ENCODE results near the gene AHNAK2. TPM values are rescaled to one million over a fixed set of nuclear protein-coding genes. Genes with fewer than 3 reads are reported as not detected.

The AHNAK2 gene
- total and polyA plus RNA-seq, 2 experiments from 2014 or later: 1.8 to 4.6 TPM

DNA sequence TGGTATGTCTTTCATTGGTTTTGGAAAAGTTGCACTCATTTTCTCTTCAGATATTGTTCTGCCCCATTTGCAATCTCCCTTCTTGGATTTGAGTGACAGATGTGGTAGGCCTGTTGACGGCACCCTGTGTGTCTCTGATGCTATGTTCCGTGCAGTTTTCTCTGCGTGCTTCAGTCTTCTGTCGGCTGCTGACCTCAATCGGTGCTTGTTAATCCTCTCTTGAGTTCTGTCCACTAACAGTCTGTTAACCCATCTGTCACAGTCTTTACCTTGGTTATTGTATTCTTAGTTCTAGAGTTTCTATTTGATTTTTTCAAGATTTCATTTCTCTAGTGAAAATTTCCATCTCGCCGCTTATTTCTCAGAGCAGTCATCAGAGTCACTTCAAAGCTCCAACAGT lies 74.2 kb downstream of the AHNAK2 start:
- H3K4me1 ChIP-seq (ENCODE audit: insufficient read depth): no peaks in the 10 kb centered on the region
- H3K9me2 ChIP-seq (replicated peaks; ENCODE audit: insufficient read depth): no peaks in the 10 kb centered on the region
- H3K27me3 ChIP-seq: peaks cover 4% of the 10 kb centered on the region
- H2AFZ ChIP-seq: no peak overlapping the region
- no peaks in the 10 kb centered on the region for H3K9me3 ChIP-seq (ENCODE audit: low read depth)
- H3K4me3 ChIP-seq: no peak overlapping the region
- H3K79me2 ChIP-seq: no peaks in the 10 kb centered on the region
- TF ChIP-seq EZH2 (IDR thresholded peaks at IDR 0.05; ENCODE audit: borderline replicate concordance): no peak
- DNase-seq (ENCODE audit: low spot score): no peak
- H3K36me3 ChIP-seq (replicated peaks; ENCODE audit: insufficient read depth, low read depth): no peaks in the 10 kb centered on the region
- 93% methylated on average over 7 of the region's 7 CpGs for WGBS (ENCODE audit: low lambda C conversion rate, missing lambda C conversion rate)
- no peak overlapping the region for H3K27ac ChIP-seq
- no peak overlapping the region for H3K4me2 ChIP-seq
- H4K20me1 ChIP-seq (ENCODE audit: insufficient read depth, poor library complexity, severe bottlenecking): no peaks in the 10 kb centered on the region

DNA sequence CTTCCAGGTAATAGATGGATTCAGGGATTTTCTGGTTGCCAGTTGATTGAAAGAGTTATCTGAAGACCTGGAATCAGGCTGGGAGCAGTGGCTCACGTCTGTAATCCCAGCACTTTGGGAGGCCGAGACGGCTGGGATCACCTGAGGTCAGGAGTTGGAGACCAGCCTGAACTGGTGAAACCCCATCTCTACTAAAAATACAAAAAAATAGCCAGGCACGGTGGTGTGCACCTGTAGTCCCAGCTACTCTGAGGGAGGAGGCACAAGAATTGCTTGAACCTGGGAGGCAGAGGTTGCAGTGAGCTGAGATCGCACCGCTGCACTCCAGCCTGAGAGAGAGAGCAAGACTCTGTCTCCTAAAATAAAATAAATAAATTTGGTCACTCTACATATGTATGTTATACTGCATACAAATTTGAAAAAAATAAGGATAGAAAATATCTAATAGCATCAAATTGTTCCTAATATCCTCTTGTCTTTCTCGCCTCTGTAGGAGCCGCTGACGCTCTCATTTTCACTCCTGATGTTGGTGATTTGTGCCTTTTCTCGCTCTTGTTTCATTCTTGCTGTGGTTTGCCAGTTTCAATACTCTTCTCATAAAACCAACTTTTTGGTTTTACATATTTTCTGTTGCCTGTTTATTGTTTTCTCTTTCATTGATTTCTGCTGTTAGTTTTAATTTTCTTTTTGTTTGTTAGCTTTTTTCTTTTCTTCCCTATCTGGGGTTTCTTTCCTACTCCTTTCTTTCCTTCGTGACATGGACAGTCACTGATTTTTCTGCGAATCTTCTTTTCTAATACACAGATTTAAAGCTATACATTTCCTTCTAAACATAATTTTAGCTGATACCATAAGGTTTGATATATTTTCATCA lies 77.3 kb downstream of the AHNAK2 start:
- Histone ChIP-seq H3K4me2 (no peak overlapping the region), H4K20me1 (ENCODE audit: insufficient read depth, poor library complexity, severe bottlenecking) (no peaks in the 10 kb centered on the region), H3K9me2 (replicated peaks; ENCODE audit: insufficient read depth) (no peaks in the 10 kb centered on the region), H3K79me2 (no peaks in the 10 kb centered on the region), H3K4me1 (ENCODE audit: insufficient read depth) (no peaks in the 10 kb centered on the region), H3K9me3 (ENCODE audit: low read depth) (no peaks in the 10 kb centered on the region), H3K4me3 (no peak overlapping the region), H3K27ac (no peak overlapping the region), H2AFZ (no peak overlapping the region), H3K27me3 (peaks cover 4% of the 10 kb centered on the region), H3K36me3 (replicated peaks; ENCODE audit: insufficient read depth, low read depth) (no peaks in the 10 kb centered on the region)
- 83% methylated on average over 12 of the region's 12 CpGs for WGBS (ENCODE audit: low lambda C conversion rate, missing lambda C conversion rate)
- DNase-seq (ENCODE audit: low spot score): no peak
- no peak for TF ChIP-seq EZH2 (IDR thresholded peaks at IDR 0.05; ENCODE audit: borderline replicate concordance)
- TF ChIP-seq, protein P1, sequence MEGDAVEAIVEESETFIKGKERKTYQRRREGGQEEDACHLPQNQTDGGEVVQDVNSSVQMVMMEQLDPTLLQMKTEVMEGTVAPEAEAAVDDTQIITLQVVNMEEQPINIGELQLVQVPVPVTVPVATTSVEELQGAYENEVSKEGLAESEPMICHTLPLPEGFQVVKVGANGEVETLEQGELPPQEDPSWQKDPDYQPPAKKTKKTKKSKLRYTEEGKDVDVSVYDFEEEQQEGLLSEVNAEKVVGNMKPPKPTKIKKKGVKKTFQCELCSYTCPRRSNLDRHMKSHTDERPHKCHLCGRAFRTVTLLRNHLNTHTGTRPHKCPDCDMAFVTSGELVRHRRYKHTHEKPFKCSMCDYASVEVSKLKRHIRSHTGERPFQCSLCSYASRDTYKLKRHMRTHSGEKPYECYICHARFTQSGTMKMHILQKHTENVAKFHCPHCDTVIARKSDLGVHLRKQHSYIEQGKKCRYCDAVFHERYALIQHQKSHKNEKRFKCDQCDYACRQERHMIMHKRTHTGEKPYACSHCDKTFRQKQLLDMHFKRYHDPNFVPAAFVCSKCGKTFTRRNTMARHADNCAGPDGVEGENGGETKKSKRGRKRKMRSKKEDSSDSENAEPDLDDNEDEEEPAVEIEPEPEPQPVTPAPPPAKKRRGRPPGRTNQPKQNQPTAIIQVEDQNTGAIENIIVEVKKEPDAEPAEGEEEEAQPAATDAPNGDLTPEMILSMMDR (IDR thresholded peaks at IDR 0.05; ENCODE audit: poor library complexity): no peak
- TF ChIP-seq EZH2phosphoT487 (IDR thresholded peaks at IDR 0.05; ENCODE audit: low read depth, severe bottlenecking, unreplicated experiment): no peak

DNA sequence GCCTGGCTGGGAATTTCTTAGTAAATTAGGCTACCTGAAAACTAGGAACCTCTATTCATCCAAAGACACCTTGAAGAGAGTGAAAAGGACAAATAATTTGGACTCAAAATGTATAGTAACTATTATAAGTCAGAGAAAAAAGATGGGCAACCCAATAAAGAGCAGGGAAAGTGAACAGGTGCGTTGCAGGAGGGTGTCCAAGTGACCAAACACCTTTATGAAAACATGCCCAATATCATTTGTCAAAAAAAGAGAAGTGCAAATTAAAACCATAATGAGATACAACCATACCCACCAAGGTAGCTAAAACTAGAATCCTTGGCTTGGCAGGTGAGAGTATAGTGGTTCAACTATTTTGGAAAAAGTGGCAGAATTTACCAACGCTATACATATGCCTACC lies 78.4 kb downstream of the AHNAK2 start:
- Histone ChIP-seq H3K79me2 (no peaks in the 10 kb centered on the region), H3K9me2 (replicated peaks; ENCODE audit: insufficient read depth) (no peaks in the 10 kb centered on the region), H3K27me3 (peaks cover 4% of the 10 kb centered on the region), H3K9me3 (ENCODE audit: low read depth) (no peaks in the 10 kb centered on the region), H4K20me1 (ENCODE audit: insufficient read depth, poor library complexity, severe bottlenecking) (no peaks in the 10 kb centered on the region), H3K4me2 (no peak overlapping the region), H2AFZ (no peak overlapping the region), H3K36me3 (replicated peaks; ENCODE audit: insufficient read depth, low read depth) (no peaks in the 10 kb centered on the region), H3K4me1 (ENCODE audit: insufficient read depth) (no peaks in the 10 kb centered on the region), H3K4me3 (no peak overlapping the region), H3K27ac (no peak overlapping the region)
- DNase-seq (ENCODE audit: low spot score): no peak
- 48% methylated on average over 2 of the region's 2 CpGs for WGBS (ENCODE audit: low lambda C conversion rate, missing lambda C conversion rate)
- TF ChIP-seq, protein P1 (IDR thresholded peaks at IDR 0.05; ENCODE audit: poor library complexity): no peak
- TF ChIP-seq EZH2 (IDR thresholded peaks at IDR 0.05; ENCODE audit: borderline replicate concordance) (no peak), EZH2phosphoT487 (IDR thresholded peaks at IDR 0.05; ENCODE audit: low read depth, severe bottlenecking, unreplicated experiment) (no peak)

DNA sequence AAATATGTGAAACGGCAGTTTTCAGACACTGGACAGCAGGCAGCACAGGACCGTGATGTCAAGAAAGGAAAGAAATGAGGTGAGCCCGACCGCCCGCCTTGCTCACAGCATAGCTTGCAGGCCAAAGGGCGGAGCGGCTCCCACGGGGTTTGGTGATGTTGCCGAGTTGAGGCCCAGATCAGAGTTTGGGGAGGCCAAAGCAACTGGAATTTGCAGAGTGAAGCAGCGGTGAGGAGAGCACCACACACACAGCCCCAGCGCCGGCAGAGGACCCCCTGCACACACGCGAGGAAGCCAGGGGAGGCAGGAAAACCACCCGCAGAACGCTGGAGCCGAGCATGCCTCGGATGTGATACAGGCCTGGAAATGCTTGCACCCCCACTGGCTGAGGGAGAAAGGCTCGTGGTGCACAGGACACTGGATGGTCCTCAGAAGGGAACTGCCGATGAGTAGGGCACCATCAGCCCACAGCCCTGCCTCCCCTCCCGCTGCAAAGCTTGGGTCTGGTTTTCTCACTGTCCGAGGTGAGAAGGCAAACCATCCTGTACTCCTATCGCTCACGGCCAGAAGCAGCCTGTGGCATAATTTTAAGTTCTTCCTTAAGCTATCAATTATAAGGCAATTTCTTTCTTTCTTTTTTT lies 79.2 kb downstream of the AHNAK2 start:
- Histone ChIP-seq H3K4me1 (ENCODE audit: insufficient read depth) (no peaks in the 10 kb centered on the region), H3K36me3 (replicated peaks; ENCODE audit: insufficient read depth, low read depth) (no peaks in the 10 kb centered on the region), H3K27ac (no peak overlapping the region), H3K9me3 (ENCODE audit: low read depth) (no peaks in the 10 kb centered on the region), H2AFZ (no peak overlapping the region), H3K9me2 (replicated peaks; ENCODE audit: insufficient read depth) (no peaks in the 10 kb centered on the region), H3K4me3 (no peak overlapping the region), H3K79me2 (no peaks in the 10 kb centered on the region), H4K20me1 (ENCODE audit: insufficient read depth, poor library complexity, severe bottlenecking) (no peaks in the 10 kb centered on the region), H3K4me2 (no peak overlapping the region), H3K27me3 (no peaks in the 10 kb centered on the region)
- no peak for TF ChIP-seq EZH2 (IDR thresholded peaks at IDR 0.05; ENCODE audit: borderline replicate concordance)
- TF ChIP-seq EZH2phosphoT487 (IDR thresholded peaks at IDR 0.05; ENCODE audit: low read depth, severe bottlenecking, unreplicated experiment): no peak
- TF ChIP-seq, protein P1 (IDR thresholded peaks at IDR 0.05; ENCODE audit: poor library complexity): no peak
- WGBS (ENCODE audit: low lambda C conversion rate, missing lambda C conversion rate): 79% methylated on average over 24 of the region's 24 CpGs
- DNase-seq (ENCODE audit: low spot score): no peak

Data from hepatocyte (in vitro differentiated cells).